Umbilical cord (tissue), 2 donors: ENCODE results near the gene AGBL3. TPM values are rescaled to one million over a fixed set of nuclear protein-coding genes. Genes with fewer than 3 reads are reported as not detected.
"Not testable (repeated sequence)": the region's sequence is repeated elsewhere in the genome, so short reads cannot be mapped to it uniquely, and the experiment has no call there.

ENCODE experiments used
- DNase-seq: peaks from one replicate; pipeline ENCODE4 v3.0.0-alpha.2; 2015; ENCODE audit warnings: low spot score
- total RNA-seq: library from RNA; depleted of rRNA; stranded (reverse); fragments of >200 nt; gene quantifications from one replicate; pipeline ENCODE4 v1.2.3, GENCODE V29; 2014; ENCODE audit warnings: low replicate concordance; ENCODE audit not compliant: insufficient read depth

AGBL3 gene
- total RNA-seq, 1 donor from 2014 or later = 16.9 TPM

- DNase-seq = no peak
Measured at GRCh38 chr7:135167365-135167917, 181.1 kb downstream of the AGBL3 start.

- DNase-seq = no peak
Measured at GRCh38 chr7:135168001-135168400, 181.7 kb downstream of the AGBL3 start.

- no peak for DNase-seq
Measured at GRCh38 chr7:135168489-135169140, 182.3 kb downstream of the AGBL3 start.

- DNase-seq = no peak
Measured at GRCh38 chr7:135169141-135169963, 183.0 kb downstream of the AGBL3 start.

- DNase-seq = no peak
Measured at GRCh38 chr7:135169964-135170273, 183.6 kb downstream of the AGBL3 start.

- DNase-seq = peak; percentile 96
Measured at GRCh38 chr7:135170274-135170997, 184.1 kb downstream of the AGBL3 start, which contains the start of gene CYREN. Gene CYREN, minus strand, starts transcription at chr7:135170707. Its CDS starts 1,785 bp downstream, at chr7:135168922.

GRCh38 chr7:135170998-135171481, 184.7 kb downstream of the AGBL3 start:
- not testable (repeated sequence) for DNase-seq

- DNase-seq = peak; percentile 35
Measured at GRCh38 chr7:135171581-135172291, 185.4 kb downstream of the AGBL3 start.

- DNase-seq = not testable (repeated sequence)
Measured at GRCh38 chr7:135173916-135174315, 187.6 kb downstream of the AGBL3 start.

GRCh38 chr7:135174941-135175340, 188.6 kb downstream of the AGBL3 start:
- no peak for DNase-seq

- no peak for DNase-seq
Measured at GRCh38 chr7:135175931-135176330, 189.6 kb downstream of the AGBL3 start.

- no peak for DNase-seq
Measured at GRCh38 chr7:135177028-135177696, 190.9 kb downstream of the AGBL3 start.

- no peak for DNase-seq
Measured at GRCh38 chr7:135178364-135178763, 192.1 kb downstream of the AGBL3 start.

- DNase-seq = no peak
Measured at GRCh38 chr7:135179321-135179925, 193.1 kb downstream of the AGBL3 start.

- no peak for DNase-seq
Measured at GRCh38 chr7:135180122-135180521, 193.8 kb downstream of the AGBL3 start.

GRCh38 chr7:135181261-135181928, 195.1 kb downstream of the AGBL3 start:
- DNase-seq = no peak

- DNase-seq = no peak
Measured at GRCh38 chr7:135181929-135182678, 195.8 kb downstream of the AGBL3 start.

GRCh38 chr7:135183478-135183877, 197.2 kb downstream of the AGBL3 start:
- DNase-seq = no peak

- DNase-seq = no peak
Measured at GRCh38 chr7:135184254-135184841, 198.0 kb downstream of the AGBL3 start.
